ENCODE results near the gene BCL2L1.
"Not testable (repeated sequence)": the region's sequence is repeated elsewhere in the genome, so short reads cannot be mapped to it uniquely, and the experiment has no call there.

The BCL2L1 gene

DNA sequence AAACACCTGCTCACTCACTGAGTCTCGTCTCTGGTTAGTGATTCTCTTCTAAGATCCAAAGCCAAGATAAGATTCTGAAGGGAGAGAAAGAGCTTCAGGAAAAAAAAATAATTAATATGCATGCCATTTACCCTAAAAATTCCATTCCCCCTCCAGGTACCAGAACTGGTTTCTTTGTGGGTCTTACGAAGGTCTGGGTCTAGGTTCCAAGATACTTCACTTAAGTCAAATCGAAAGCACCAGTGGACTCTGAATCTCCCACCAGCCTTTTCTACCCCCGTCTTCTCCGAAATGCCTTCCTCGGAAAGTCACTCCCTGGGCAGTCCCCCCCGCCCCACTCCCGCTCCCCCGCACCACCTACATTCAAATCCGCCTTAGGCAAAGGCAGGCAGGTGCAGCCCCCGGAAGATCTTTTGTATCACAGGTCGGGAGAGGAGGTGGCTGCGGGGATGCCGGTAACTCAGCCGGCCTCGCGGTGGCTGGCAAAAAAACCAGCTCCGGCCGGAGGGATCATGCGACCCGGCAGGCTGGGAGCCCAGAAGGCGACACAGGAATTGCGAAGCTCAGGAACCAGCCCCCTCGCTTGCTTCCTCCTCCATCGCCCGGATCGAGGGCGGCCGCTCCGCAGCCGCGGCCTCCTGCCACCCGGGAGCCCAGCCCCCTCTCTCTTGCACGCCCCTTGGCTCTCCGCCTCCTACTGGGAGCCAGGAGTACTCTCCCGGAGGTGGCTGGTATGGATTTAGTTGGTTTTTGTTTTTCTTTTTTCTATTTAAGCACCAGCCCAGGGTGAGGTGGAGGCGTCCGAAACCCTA, at the start of gene BCL2L1:
TSS of gene BCL2L1 (minus strand) at position 612 of the 812 bp plus-strand sequence. CDS start 650 bp downstream, outside the sequence.
- peak; percentile 64 for DNase-seq

DNA sequence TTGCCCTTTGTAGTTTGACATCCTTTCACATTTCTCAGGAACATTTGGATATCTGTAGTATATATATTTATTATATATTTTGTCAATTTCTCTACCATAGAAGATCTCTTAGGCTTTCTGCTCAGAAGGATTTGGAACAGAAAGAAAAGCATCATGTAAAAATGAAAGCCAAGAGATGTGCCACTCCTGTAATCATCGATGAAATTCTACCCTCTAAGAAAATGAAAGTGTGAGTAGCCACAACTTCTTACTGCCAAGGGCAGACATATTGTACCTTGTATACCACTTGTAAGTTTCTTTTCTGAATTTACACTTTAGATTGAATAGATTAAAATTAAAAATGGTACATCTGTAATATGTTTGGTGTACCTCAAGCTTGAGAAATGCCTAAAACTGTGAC, 47.6 kb upstream of the BCL2L1 start:
- peak; percentile 25 for DNase-seq

DNA sequence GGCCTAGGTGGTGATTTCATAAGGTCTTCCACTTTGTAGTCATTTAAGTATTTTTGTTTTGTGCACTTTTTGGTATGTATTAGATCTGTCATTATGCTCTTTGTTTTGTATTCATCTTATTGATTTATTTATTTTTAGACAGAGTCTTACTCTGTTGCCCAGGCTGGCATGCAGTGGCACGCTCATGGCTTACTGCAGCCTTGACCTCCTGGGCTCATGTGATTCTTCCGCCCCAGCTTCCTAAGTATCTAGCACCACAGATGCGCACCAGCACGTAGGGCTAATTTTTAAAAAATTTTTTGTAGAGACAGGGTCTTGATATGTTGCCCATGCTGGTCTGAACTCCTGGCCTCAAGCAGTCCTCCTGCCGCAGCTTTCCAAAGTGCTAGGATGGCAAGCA, 47.0 kb upstream of the BCL2L1 start:
- no peak for DNase-seq

DNA sequence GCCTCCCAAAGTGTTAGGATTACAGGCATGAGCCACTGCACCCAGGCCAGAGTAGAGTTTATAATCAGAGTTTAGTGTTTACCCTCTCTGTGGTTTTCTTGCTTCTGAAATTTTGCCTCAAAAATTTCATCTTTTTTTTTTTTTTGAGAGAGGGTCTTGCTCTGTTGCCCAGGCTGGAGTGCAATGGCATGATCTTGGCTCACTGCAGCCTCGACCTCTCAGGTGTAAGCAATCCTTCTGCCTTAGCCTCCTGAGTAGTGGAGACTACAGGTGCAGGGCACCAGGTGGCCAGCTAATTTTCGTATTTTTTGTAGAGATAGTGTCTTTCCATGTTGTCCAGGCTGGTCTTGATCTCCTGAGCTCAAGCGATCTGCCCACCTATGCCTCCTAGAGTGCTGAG, 45.1 kb upstream of the BCL2L1 start:
- DNase-seq: no peak

DNA sequence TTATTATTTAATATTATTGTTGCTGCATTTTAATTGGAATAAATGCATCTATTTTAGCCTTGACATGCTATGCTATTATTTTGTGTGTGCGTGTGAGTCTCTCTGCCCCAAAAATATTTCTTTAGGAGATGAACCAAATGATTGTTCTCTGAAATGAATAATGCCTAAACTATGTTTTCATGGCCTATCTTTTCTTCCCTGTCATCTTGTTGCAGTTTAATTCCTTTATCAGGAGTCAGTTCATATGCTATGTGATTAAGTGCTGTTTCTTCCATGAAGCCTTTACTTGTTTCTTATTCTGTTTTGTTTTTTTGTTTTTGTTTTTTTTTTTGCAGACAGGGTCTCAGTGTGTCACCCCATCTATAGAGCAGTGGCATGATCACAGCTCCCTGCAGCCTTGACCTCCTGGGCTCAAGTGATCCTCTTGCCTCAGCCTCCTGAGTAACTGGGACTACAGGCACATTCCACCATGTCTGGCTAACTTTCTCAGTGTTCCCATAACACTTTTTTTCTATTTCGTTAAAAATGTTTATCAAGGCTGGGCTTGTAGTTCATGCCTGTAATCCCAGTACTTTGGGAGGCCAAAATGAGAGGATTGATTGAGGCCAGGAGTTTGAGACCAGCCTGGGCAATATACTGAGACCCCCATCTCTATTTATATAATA, 42.1 kb upstream of the BCL2L1 start:
- DNase-seq: no peak

DNA sequence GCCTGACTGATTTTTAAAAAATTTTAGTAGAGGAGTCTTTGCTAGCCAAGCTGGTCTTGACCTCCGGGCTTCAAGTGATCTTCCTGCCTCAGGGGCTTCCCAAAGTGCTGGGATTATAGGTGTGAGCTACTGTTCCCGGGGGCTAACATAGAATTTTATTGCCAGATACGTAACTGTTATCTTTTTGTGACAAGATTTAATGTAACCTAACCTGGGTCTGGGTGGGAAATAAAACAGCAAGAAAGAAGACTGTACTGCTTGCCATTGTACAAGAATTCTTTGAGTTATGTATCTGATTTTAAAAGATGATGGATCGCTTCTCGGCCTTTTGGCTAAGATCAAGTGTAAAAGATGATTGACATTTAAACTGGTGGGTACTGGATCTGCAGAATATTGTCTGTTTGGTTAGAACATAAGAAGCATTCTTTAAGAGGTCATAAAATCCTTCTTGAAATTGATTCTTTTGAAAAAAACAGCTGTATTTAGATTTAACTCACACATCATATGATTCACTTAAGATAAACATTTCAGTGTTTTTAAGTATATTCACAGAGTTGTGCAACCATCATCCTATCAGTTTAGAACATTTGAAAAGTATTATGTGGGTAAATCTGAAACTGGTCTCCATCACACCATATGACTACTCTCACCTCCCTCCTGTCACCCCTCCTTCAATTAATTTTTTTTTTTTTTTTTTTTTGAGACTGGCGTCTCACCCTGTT, 38.0 kb upstream of the BCL2L1 start:
- DNase-seq: no peak

DNA sequence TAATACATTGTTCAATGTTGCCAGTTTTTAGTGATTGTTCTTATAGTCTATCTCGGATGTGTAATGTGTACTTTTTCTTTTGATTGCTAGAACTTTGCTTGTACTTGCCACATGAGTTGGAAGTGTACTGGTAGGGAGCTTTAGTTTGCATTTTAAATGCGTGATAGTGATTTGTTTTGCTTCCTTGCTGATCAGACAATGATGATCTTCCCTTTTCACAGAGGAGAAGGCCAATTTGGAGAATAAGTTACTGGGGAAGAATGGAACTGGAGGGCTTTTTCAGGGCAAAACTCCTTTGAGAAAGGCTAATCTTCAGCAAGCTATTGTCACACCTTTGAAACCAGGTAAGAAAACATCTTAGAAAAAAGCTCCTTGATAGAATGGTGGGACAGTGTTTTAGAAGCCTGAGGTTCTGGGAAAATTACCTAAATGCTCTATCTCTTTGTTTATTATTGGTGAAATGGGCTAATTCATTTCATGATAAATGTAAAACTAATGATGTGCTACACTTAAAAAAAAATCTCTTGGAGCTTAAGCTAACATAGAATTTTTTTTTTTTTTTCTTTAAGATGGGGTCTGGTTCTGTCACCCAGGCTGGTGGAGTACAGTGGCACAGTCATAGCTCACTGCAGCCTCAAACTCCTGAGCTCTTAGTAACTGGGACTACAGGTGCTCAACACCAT, 37.3 kb upstream of the BCL2L1 start:
- DNase-seq: no peak

DNA sequence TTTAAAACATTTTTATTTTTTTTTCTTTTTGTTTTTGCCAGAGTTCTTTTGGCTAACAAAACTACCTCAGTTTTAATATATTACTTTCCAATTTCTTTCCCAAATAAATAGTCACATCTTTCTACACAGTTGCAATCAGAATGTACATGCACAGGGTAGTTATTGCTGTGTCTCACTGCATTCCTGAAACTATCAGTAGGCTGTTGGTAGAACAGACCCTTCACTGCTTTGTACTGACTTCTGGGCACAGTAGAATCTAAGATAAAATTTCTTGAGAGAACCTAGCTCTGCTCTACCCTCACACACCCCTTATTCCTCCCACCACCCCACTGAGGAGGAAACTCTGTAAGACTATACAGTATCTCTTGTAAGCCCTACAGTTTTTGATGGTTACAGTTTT, 36.3 kb upstream of the BCL2L1 start:
- DNase-seq: no peak

DNA sequence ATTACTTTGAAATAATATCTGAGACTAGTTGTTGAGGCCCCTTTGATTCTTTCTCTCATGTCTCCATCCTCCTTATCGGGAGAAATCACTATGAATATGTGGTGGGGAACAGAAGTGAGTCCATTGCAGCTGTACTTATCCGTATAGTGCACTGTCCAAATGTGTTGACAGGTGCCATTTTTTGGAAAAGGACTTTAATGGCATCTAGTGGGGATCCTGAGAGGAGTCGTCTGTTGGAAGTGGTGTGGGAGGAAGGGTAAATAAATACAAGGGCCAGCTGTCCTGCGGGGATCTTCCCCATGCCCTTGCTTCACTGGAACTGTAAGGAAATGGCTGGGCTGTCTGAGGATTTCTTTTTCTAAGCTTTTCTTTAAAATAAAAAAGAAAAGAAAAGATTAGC, 35.9 kb upstream of the BCL2L1 start:
- DNase-seq: no peak

DNA sequence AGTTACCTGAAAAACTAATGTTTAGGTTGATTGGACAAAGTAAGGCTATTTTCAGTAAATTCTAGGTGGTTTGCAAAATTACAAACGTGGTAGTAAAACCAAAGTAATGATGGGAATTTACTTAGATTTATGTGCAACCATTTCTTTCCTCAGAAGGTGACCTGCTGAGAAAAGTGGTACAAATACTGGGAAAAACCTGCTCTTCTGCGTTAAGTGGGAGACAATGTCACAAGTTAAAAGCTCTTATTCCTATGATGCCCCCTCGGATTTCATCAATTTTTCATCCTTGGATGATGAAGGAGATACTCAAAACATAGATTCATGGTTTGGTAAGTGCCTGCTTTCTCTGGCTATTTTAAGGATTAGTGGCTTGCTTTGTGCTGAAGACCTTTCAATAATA, 34.6 kb upstream of the BCL2L1 start:
- DNase-seq: no peak

DNA sequence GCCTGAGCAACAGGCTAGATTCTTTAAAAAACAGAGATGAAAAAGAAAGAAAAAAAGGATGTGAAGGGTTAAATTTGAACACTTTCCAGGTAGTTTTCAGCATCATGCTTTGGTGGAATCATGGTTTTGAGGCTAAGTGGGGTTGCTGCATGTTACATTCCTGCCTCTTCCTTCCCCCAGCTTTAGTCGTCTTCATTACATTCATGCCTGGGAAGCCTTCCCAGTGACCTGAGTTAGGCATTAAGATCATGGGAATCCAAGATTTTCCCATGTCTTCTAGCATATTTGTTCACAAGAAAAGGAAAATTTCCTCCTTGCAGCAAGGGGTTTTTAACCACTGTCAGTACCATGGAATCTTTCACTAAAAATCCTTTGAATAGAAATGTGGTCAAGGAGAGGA, 28.5 kb upstream of the BCL2L1 start:
- no peak for DNase-seq

DNA sequence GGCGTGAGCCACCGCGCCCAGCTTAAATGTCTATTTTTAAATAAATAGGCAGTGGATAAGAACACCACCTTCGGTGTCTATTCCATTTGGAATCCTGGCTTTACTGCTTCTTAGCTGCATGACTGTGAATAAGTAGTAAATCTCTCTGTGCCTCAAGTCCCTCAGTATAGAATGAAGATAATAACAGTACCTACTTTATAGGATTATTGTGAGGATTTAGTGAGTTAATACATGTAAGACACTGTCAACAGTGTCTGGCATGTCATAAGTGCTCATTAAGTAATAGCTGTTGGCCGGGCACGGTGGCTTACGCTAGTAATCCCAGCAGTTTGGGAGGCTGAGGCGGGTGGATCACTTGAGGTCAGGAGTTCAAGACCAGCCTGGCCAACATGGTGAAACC, 26.6 kb upstream of the BCL2L1 start:
- no peak for DNase-seq

DNA sequence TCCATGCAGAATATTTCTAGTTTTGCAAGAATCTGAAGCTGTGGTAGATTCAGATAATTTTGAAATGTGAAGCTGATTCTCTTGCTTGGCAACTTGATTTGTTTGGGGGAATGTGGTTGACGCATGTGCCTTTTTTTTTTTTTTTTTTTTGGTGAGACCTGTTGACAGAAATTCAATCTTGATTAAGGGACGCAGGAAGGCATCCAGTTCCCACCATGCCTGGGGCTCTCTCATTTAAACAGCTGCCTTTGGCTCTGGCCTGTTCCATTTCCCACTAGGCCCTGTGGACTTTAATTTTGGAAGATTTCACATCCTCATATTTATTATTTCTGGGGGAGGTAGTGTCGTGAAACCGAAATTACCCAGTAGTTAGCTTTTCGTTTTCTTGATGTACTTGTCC, 25.0 kb upstream of the BCL2L1 start:
- no peak for DNase-seq

DNA sequence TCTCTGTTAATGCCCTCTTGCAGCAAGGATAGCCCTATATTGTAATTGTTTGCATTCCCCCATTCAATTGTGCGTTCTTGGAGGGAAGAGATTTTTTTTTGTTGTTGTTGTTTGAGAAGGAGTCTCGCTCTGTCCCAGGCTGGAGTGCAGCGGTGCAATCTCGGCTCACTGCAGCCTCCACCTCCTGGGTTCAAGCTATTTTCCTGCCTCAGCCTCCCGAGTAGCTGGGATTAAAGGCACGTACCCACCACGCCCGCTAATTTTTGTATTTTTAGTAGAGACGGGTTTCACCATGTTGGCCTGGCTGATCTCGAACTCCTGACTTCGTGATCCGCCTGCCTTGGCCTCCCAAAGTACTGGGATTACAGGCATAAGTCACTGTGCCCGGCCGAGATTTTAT, 24.4 kb upstream of the BCL2L1 start:
- not testable (repeated sequence) for DNase-seq

DNA sequence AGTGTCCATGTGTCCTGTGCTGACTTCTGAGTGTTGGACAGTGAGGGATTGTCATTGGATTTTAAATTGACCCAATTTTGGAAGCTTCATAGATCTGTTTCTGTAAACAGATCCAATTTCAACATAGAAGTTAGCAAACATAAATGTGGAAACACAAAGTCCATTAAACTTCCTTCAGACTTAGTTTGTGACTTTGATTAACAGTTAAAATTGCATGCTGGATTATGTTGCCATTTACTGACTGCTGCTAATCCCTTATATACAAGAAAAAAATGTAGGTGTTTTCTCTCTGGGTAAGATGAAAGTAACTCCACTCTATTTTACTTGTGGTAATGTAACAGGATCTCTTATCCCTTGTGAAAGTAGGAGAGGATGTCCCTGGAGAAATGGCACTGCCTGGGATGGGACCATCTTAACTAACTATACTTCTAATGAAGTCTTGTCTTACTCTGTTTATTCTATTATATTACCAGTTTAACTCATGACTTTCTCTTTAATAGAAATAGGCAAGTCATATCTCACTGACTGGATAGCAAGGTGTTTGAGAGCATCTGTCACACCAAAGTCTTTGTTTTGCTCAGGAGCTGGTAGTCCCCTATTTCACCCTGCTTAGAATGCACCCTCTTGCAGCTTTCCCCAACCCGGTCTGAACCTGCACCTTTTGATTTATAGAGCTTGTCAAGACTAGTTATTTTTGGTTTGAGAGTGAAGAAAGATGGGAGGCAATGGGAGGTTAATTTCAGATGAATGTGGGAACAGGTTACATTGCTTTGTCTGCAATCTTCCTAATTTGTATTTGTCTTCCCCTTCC, 23.6 kb upstream of the BCL2L1 start:
- DNase-seq: no peak

DNA sequence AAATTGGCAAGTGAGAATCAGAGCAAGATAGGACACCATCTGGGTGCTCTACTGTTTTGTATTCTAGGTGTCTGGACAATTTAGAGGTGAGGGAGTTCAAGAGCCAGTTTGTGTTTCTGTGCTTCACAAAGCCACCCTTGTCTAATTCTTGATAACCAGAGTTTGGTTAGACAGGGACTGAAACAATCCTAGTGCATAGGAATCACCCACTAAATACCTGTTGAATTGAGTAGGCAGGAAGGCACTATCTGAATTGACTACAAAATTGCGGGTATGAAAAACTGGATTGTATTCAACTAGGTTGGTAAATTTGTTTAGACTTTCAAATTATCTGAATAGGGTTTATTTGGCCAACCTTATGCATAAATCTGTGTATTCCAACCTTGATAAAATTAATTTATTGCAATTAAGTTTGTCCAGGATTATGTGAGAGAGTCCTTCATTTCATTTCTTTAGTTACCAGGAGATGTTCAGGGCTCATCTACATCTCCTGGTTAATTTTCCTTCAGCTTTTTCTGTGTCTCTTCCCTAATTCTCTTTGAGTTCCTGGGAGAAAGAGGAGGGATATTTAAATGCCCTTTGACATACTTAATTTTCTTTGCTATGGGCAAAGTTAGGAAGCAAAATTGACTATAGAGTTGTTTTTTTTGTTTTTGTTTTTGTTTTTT, 18.1 kb upstream of the BCL2L1 start:
- DNase-seq: no peak

DNA sequence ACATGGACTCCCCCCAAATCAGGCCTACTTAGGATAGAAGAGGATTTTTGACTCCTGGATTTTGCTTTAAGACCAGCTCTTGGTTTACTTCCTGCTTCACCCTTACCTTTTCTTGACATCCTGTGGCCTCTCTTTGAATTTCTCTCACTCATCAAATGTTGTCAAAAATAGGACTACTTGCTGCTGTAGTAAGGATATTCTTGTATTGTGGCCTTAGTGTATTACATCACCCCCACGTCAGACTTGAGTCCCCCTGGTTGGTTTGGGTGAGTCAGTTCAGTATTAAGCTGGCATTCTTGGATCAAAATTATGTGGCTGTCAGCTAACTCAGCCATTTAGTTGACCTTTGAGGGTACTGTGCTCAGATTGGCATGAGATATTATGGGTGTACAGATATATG, 17.5 kb upstream of the BCL2L1 start:
- DNase-seq: peak; percentile 41

DNA sequence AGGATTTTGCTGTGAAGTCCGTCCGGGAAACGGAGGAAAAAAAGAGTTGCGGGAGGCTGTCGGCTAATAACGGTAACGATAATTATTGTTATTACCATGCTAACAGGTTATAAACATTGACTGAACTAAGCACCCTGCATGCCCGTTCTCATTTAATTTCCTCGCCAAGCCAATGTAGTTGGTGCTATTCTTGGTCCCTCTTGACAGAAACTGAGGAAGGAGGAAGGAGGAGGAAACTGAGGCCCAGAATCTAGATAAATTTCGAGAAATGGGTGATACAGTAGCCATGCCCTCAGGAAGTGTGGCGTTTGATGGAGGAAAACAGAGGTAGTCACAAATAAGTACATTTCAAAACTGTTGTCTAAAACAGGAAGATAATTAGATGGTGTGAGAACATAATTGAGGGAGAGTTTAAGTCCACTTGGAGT, 16.9 kb upstream of the BCL2L1 start:
- no peak for DNase-seq

DNA sequence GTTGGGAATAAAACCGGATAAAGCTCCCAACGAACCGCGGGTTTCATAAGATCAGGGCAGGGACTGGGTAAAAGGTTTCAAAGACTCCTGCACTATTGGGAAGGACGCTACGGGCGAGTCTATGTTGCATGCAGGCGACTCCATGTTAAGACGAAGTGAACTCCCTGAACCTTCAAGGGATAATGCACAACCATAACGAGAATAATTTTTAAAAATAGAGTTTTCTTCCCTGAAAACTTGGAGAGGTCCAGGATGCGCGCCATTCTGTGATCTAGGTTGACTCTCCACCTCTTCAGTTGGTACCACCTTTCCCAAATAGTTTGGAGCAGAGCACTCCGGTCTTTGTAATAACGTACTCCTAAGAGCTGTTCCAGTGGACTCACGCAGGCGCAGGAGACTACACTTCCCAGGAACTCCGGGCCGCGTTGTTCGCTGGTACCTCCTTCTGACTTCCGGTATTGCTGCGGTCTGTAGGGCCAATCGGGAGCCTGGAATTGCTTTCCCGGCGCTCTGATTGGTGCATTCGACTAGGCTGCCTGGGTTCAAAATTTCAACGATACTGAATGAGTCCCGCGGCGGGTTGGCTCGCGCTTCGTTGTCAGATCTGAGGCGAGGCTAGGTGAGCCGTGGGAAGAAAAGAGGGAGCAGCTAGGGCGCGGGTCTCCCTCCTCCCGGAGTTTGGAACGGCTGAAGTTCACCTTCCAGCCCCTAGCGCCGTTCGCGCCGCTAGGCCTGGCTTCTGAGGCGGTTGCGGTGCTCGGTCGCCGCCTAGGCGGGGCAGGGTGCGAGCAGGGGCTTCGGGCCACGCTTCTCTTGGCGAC, 16.3 kb upstream of the BCL2L1 start, which contains the start of gene TPX2:
TSS of gene TPX2 (plus strand) at position 562 of the 821 bp plus-strand sequence. CDS start 18,187 bp downstream, outside the sequence.
- peak; percentile 90 for DNase-seq

DNA sequence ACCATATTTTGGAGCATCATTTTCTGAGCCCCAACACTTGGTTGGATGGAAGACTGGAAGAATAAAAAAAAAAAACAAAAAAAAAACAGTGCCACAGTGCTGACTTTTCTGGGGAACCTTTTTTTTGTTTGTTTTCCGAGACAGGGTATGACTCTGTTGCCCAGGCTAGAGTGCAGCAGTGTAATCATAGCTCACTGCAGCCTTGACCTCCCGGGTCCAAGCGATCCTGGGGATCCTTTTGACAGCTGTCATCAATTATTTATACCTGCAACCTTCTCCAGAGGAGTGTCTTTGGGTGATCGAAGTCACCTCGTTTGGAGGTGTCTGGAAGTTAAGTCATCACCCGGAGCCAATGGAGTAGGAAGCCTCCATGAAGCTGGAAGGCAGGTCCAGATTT, 8.7 kb upstream of the BCL2L1 start:
- DNase-seq: no peak

All from CD4-positive, alpha-beta T cell treated with Interleukin-17A for 1 hour (primary cell).